Transverse colon (tissue), 4 donors: ENCODE results near the gene CTSL.

Experiments
- CTCF ChIP-seq, 5 experiments: fragments of 200-600 bp in 3 of 5; fragments of 450-650 bp in 2 of 5; sonication (generic) in 3 of 5; IDR thresholded peaks; 1 replicate in 2 of 5; 2 replicates in 3 of 5; pipeline ENCODE4 v1.5.1; 2016 to 2017; ENCODE audit warnings: antibody characterized with exemption in 5 of 5, inconsistent platforms in 3 of 5, mild to moderate bottlenecking in 2 of 5, moderate library complexity in 1 of 5
- EP300 ChIP-seq: sonication (generic); formaldehyde crosslinking; IDR thresholded peaks from one replicate; pipeline ENCODE4 v1.6.1; 2017; ENCODE audit warnings: antibody characterized with exemption, low read depth
- POLR2A ChIP-seq: fragments of 450-650 bp; IDR thresholded peaks from one replicate; pipeline ENCODE4 v1.6.1; 2016; ENCODE audit warnings: antibody characterized with exemption, mild to moderate bottlenecking, moderate library complexity
- POLR2AphosphoS5 ChIP-seq, 3 donors: sonication (generic); formaldehyde crosslinking; IDR thresholded peaks; one replicate each; pipeline ENCODE4 v1.6.1; 2016; ENCODE audit warnings: antibody characterized with exemption in 3 of 3

GRCh38 chr9:87732344-87732743 lies 6.4 kb downstream of the CTSL start:
- TF ChIP-seq POLR2A (no peak), CTCF (IDR thresholded peaks at IDR 0.05) (no peak), POLR2AphosphoS5 (IDR thresholded peaks at IDR 0.05) (no peak), EP300 (no peak)
